Suprapubic skin (tissue), 4 donors: ENCODE measurements around the gene DNMBP.

Source experiments
- CTCF ChIP-seq, 2 donors: fragments of 200-600 bp in 1 of 2; fragments of 450-650 bp in 1 of 2; sonication (generic) in 1 of 2; IDR thresholded peaks; one replicate each; pipeline ENCODE4 v1.5.1; 2016 to 2019; ENCODE audit warnings: antibody characterized with exemption in 2 of 2, mild to moderate bottlenecking in 1 of 2, moderate library complexity in 1 of 2
- POLR2A ChIP-seq, 2 donors: fragments of 450-650 bp; IDR thresholded peaks; one replicate each; pipeline ENCODE4 v1.6.1; 2017; ENCODE audit warnings: antibody characterized with exemption in 2 of 2, mild to moderate bottlenecking in 2 of 2, moderate library complexity in 2 of 2
- POLR2AphosphoS5 ChIP-seq, 3 donors: sonication (generic); formaldehyde crosslinking; IDR thresholded peaks; one replicate each; pipeline ENCODE4 v1.6.1; 2017; ENCODE audit warnings: antibody characterized with exemption in 3 of 3

- TF ChIP-seq CTCF (IDR thresholded peaks at IDR 0.05): no peak
- TF ChIP-seq POLR2AphosphoS5 (IDR thresholded peaks at IDR 0.05): no peak
- no peak for TF ChIP-seq POLR2A (IDR thresholded peaks at IDR 0.05)
These were observed 173.0 kb downstream of the DNMBP start for GRCh38 chr10:99836711-99837110.
